GM12872 (cell line): Measurements from ENCODE around the gene EVI2B.

Experiments
- CTCF ChIP-seq: IDR thresholded peaks from 3 replicates; pipeline ENCODE4 v1.5.1; 2011; ENCODE audit warnings: low read depth, mild to moderate bottlenecking, low read length, moderate library complexity; ENCODE audit not compliant: insufficient read depth

EVI2B gene

GRCh38 chr17:31318851-31319661 lies 5.2 kb upstream of the EVI2B start:
- TF ChIP-seq CTCF, result no peak

GRCh38 chr17:31318298-31318801 lies 4.5 kb upstream of the EVI2B start:
- no peak for TF ChIP-seq CTCF

GRCh38 chr17:31314782-31315100 lies 887 bp upstream of the EVI2B start:
- TF ChIP-seq CTCF, result no peak

GRCh38 chr17:31311526-31311925 lies 2.3 kb downstream of the EVI2B start:
- TF ChIP-seq CTCF, result no peak

GRCh38 chr17:31310886-31311285 lies 3.0 kb downstream of the EVI2B start:
- TF ChIP-seq CTCF, result no peak

- no peak for TF ChIP-seq CTCF
These were observed 3.6 kb downstream of the EVI2B start for GRCh38 chr17:31310260-31310659.

GRCh38 chr17:31309556-31309955 lies 4.3 kb downstream of the EVI2B start:
- no peak for TF ChIP-seq CTCF
